IMR-90 (cell line): ENCODE results near the gene WHRN. TPM values are rescaled to one million over a fixed set of nuclear protein-coding genes. Genes with fewer than 3 reads are reported as not detected.

Experiments
- ATAC-seq: fragments of 200-7000 bp; cut with Tn5 transposase; 2 replicates; pipeline ENCODE4 v1.9.1; 2020; ENCODE audit warnings: low read depth, mild to moderate bottlenecking, moderate library complexity
- BruUV-seq: library from RNA; stranded (reverse); fragments of 400-500 nt; replicated peaks from 2 replicates; lab custom pipeline; 2021; lab: Mats Ljungman, UMichigan
- CTCF ChIA-PET: fragments of 300-600 bp; formaldehyde crosslinking; extraction: SDS; loops from one replicate; lab custom pipeline; 2021; ENCODE audit warnings: antibody characterized with exemption; lab: Yijun Ruan, JAX
- POLR2A ChIA-PET: fragments of 300-600 bp; sonication (Branson Sonifier 250); formaldehyde crosslinking; loops from one replicate; lab custom pipeline; 2022; ENCODE audit warnings: antibody characterized with exemption; ENCODE audit not compliant: unreplicated experiment; lab: Charles Lee
- DNase-seq: peaks from one replicate; pipeline ENCODE4 v3.0.0; 2013
- H2AFZ ChIP-seq: replicated peaks from 2 replicates; pipeline ENCODE3; 2013; ENCODE audit warnings: low read length, mild to moderate bottlenecking; ENCODE audit not compliant: poor library complexity
- H2AK5ac ChIP-seq: 2 replicates; pipeline ENCODE4 v1.6.1; 2013; ENCODE audit warnings: low read depth, low read length, inconsistent platforms
- H2AK9ac ChIP-seq: replicated peaks from 2 replicates; pipeline ENCODE3; 2013; ENCODE audit warnings: mild to moderate bottlenecking, low read depth, low read length, moderate library complexity; ENCODE audit not compliant: poor library complexity
- H2BK120ac ChIP-seq: 2 replicates; pipeline ENCODE4 v1.6.1; 2013; ENCODE audit warnings: low read depth, low read length, inconsistent platforms
- H2BK15ac ChIP-seq: 3 replicates; pipeline ENCODE4 v1.6.1; 2013; ENCODE audit warnings: low read depth, low read length, inconsistent platforms
- H2BK20ac ChIP-seq: 2 replicates; pipeline ENCODE4 v1.6.1; 2013; ENCODE audit warnings: low read depth, mild to moderate bottlenecking, inconsistent platforms, low read length, moderate library complexity
- H2BK5ac ChIP-seq: 2 replicates; pipeline ENCODE4 v1.6.1; 2013; ENCODE audit warnings: mild to moderate bottlenecking, low read depth, low read length, inconsistent platforms; ENCODE audit not compliant: poor library complexity, severe bottlenecking
- H3K14ac ChIP-seq: replicated peaks from 2 replicates; pipeline ENCODE4 v1.6.1; 2013; ENCODE audit warnings: low read depth, low read length, inconsistent platforms
- H3K18ac ChIP-seq: 2 replicates; pipeline ENCODE4 v1.6.1; 2013; ENCODE audit warnings: low read depth, low read length, control low read depth
- H3K23ac ChIP-seq: 2 replicates; pipeline ENCODE4 v1.6.1; 2013; ENCODE audit warnings: low read depth, low read length, inconsistent platforms
- H3K27ac ChIP-seq: 2 replicates; pipeline ENCODE4 v1.5.1; 2013; ENCODE audit warnings: mild to moderate bottlenecking, control low read depth, low read length; ENCODE audit not compliant: insufficient read depth
- H3K27me3 ChIP-seq: 2 replicates; pipeline ENCODE4 v1.6.1; 2013; ENCODE audit warnings: low read length; ENCODE audit not compliant: control insufficient read depth, insufficient read depth
- H3K36me3 ChIP-seq: 2 replicates; pipeline ENCODE4 v1.6.1; 2013; ENCODE audit warnings: low read length, mixed read lengths; ENCODE audit not compliant: control insufficient read depth, insufficient read depth
- H3K4ac ChIP-seq: 2 replicates; pipeline ENCODE4 v1.6.1; 2013; ENCODE audit warnings: low read depth, low read length, inconsistent platforms
- H3K4me1 ChIP-seq: 2 replicates; pipeline ENCODE4 v1.6.1; 2013; ENCODE audit warnings: low read length, mixed read lengths; ENCODE audit not compliant: control insufficient read depth, insufficient read depth
- H3K4me2 ChIP-seq: 2 replicates; pipeline ENCODE4 v1.6.1; 2013; ENCODE audit warnings: low read depth, mild to moderate bottlenecking, control low read depth, low read length, moderate library complexity
- H3K4me3 ChIP-seq: 2 replicates; pipeline ENCODE4 v1.5.1; 2013; ENCODE audit warnings: low read depth, mild to moderate bottlenecking, control low read depth, low read length, moderate library complexity; ENCODE audit not compliant: insufficient read depth
- H3K56ac ChIP-seq: 2 replicates; pipeline ENCODE4 v1.6.1; 2013; ENCODE audit warnings: low read length, inconsistent platforms; ENCODE audit not compliant: insufficient read depth; ENCODE audit errors: extremely low read depth
- H3K79me1 ChIP-seq, 2 experiments: 2 replicates each; pipeline ENCODE4 v1.6.1; 2013; ENCODE audit warnings: low read length in 2 of 2, inconsistent platforms in 1 of 2, low read depth in 1 of 2
- H3K9ac ChIP-seq: 2 replicates; pipeline ENCODE4 v1.6.1; 2013; ENCODE audit warnings: low read depth, low read length, control low read depth
- H3K9me1 ChIP-seq: 2 replicates; pipeline ENCODE4 v1.6.1; 2013; ENCODE audit warnings: low read length, inconsistent platforms; ENCODE audit not compliant: insufficient read depth
- H3K9me3 ChIP-seq: 2 replicates; pipeline ENCODE4 v1.6.1; 2013; ENCODE audit warnings: low read length; ENCODE audit not compliant: control insufficient read depth, insufficient read depth
- H4K20me1 ChIP-seq: 2 replicates; pipeline ENCODE4 v1.6.1; 2013; ENCODE audit warnings: low read length, inconsistent platforms; ENCODE audit not compliant: insufficient read depth
- H4K5ac ChIP-seq: 2 replicates; pipeline ENCODE4 v1.6.1; 2013; ENCODE audit warnings: mild to moderate bottlenecking, low read depth, low read length, control low read depth
- H4K8ac ChIP-seq, 2 experiments: 2 replicates each; pipeline ENCODE4 v1.6.1; 2013; ENCODE audit warnings: low read depth in 2 of 2, low read length in 2 of 2, control low read depth in 1 of 2, inconsistent platforms in 1 of 2
- H4K91ac ChIP-seq: 2 replicates; pipeline ENCODE4 v1.6.1; 2013; ENCODE audit warnings: low read depth, low read length, inconsistent platforms; ENCODE audit not compliant: insufficient read depth
- CEBPB ChIP-seq: IDR thresholded peaks from 2 replicates; pipeline ENCODE4 v1.6.1; 2012; ENCODE audit warnings: low read depth, low read length, improper control_type of control experiment
- RAD21 ChIP-seq: IDR thresholded peaks from 2 replicates; pipeline ENCODE4 v1.6.1; 2012; ENCODE audit warnings: low read length, improper control_type of control experiment
- WGBS, 2 experiments: methylation state at CpG; one replicate each; pipeline versions ENCODE4 v1.1.5 to v1.1.7; 2013; ENCODE audit warnings: missing lambda C conversion rate in 2 of 2; ENCODE audit not compliant: insufficient read length in 1 of 2; ENCODE audit errors: extremely low coverage in 2 of 2; 5-methylcytosine and 5-hydroxymethylcytosine counted together
- dilution Hi-C: fragments of 300-500 bp; cut with HindIII; formaldehyde crosslinking; loops from one replicate; pipeline ENCODE4 v1.14.3; 2018; ENCODE audit warnings: low sequenced_read_pairs; ENCODE audit not compliant: unreplicated experiment
- in situ Hi-C: fragments of 300-500 bp; cut with MboI; formaldehyde crosslinking; loops from 3 replicates; pipeline ENCODE4 v1.14.3; 2019; ENCODE audit warnings: low sequenced_read_pairs, inconsistent platforms, mixed read lengths
- intact Hi-C: fragments of 100-400 bp; cut with micrococcal nuclease; formaldehyde crosslinking; loops from 2 replicates; pipeline ENCODE4 v1.10.0; 2022
- polyA plus RNA-seq, 3 experiments: library from polyadenylated mRNA; depleted of rRNA; stranded (reverse); fragments of >200 nt; gene quantifications; 2 replicates each; pipeline ENCODE4 v1.2.3, GENCODE V29; 2012; ENCODE audit warnings: low replicate concordance in 1 of 3
- total RNA-seq: library from RNA; depleted of rRNA; stranded (reverse); fragments of >200 nt; gene quantifications from 2 replicates; pipeline ENCODE4 v1.2.3, GENCODE V29; 2012

Gene WHRN
- total and polyA plus RNA-seq, 2 of the 4 experiments (the other 2 are of a cell fraction) = 0.18 to 2.6 TPM

DNA sequence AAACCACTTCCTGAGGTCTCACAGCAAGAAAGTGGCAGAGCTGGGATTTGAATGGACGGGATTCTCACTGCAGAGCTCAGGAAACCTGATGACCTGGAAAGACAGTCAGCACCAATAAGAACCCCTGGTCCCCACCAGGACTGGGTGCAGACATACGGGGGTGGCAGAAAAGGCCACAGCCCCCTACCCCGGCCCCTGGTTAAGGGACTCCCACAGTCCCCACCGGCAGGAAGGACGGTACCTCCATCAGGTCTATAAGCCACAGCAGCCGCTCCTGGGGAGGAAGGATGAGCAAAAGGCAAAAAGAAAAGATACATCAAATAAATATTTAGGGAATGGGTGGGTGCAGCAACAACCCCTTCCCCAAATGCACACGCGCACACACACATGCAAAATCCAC is 85.5 kb downstream of the WHRN start:
- Histone ChIP-seq H3K14ac (no peak overlapping the region), H3K4me1 (peaks cover 7% of the 10 kb centered on the region; the same call in 1 of the 2 replicates), H4K8ac (no peak overlapping the region), H4K91ac (no peak overlapping the region), H3K23ac (no peak overlapping the region), H3K4ac (no peak overlapping the region), H3K27ac (no peak overlapping the region), H2BK15ac (no peak overlapping the region), H3K27me3 (peaks cover 36% of the 10 kb centered on the region), H3K9ac (no peak overlapping the region), H3K56ac (no peak overlapping the region), H3K79me1 (no peaks in the 10 kb centered on the region), H2BK5ac (no peak overlapping the region), H2AK5ac (no peak overlapping the region), H3K9me1 (0 out of 2 replicates have a peak, but pooled peaks cover 5% of the 10 kb centered on the region), H4K20me1 (no peaks in the 10 kb centered on the region), H3K4me2 (no peak overlapping the region), H3K36me3 (no peaks in the 10 kb centered on the region), H3K4me3 (no peak overlapping the region), H2AFZ (no peak overlapping the region), H2BK120ac (no peak overlapping the region), H4K5ac (no peak overlapping the region), H2BK20ac (no peak overlapping the region), H3K18ac (no peak overlapping the region), H3K9me3 (no peaks in the 10 kb centered on the region), H2AK9ac (no peak overlapping the region)
- 100% methylated on average over 1 of the region's 8 CpGs; no CpG with 5 or more reads in 1 of the 2 experiments for WGBS, 2 experiments
- no TSS peak for BruUV-seq
- in situ Hi-C loops = loop anchor here (10.0 kb wide), 1 partner anchor 595 kb away; no protein-coding TSS in a partner anchor
- no peak for ATAC-seq
- ChIA-PET CTCF (interaction anchor here (1.7 kb wide), 1 partner anchor 234 kb away, joined by 3 read pairs; no protein-coding TSS in a partner anchor), POLR2A (no interaction called here)
- no peak for DNase-seq
- dilution Hi-C loops = no loop called here
- TF ChIP-seq CEBPB = no peak
- no peak for TF ChIP-seq RAD21
- intact Hi-C loops = no loop called here
